GM18517 (cell line): ENCODE measurements around the gene MARCHF2.
A peak's percentile ranks its signal among the peaks of the same experiment; 100 is the strongest.

ENCODE experiments used
- ATAC-seq: cut with Tn5 transposase; IDR thresholded peaks from one replicate; pipeline ENCODE4 v1.9.1; 2021; ENCODE audit warnings: mild to moderate bottlenecking, moderate library complexity; ENCODE audit not compliant: unreplicated experiment

MARCHF2 gene

GRCh38 chr19:8473648-8474476 is 60.8 kb downstream of the MARCHF2 start:
- ATAC-seq = peak; percentile 56

GRCh38 chr19:8475005-8475404 is 61.9 kb downstream of the MARCHF2 start:
- no peak for ATAC-seq

GRCh38 chr19:8476524-8476923 is 63.4 kb downstream of the MARCHF2 start:
- ATAC-seq = no peak

- ATAC-seq = no peak
These were observed 64.8 kb downstream of the MARCHF2 start for GRCh38 chr19:8477889-8478288.

- no peak for ATAC-seq
These were observed 65.5 kb downstream of the MARCHF2 start for GRCh38 chr19:8478598-8478997.

- ATAC-seq = no peak
These were observed 68.1 kb downstream of the MARCHF2 start for GRCh38 chr19:8481201-8481600.

GRCh38 chr19:8481616-8482015 is 68.5 kb downstream of the MARCHF2 start:
- no peak for ATAC-seq

- no peak for ATAC-seq
These were observed 69.6 kb downstream of the MARCHF2 start for GRCh38 chr19:8482696-8483095.

GRCh38 chr19:8483165-8483564 is 70.1 kb downstream of the MARCHF2 start:
- no peak for ATAC-seq

GRCh38 chr19:8484331-8484894 is 71.3 kb downstream of the MARCHF2 start:
- ATAC-seq = no peak

GRCh38 chr19:8485561-8486371 is 72.7 kb downstream of the MARCHF2 start:
- no peak for ATAC-seq

- no peak for ATAC-seq
These were observed 73.6 kb downstream of the MARCHF2 start for GRCh38 chr19:8486661-8487136.

- no peak for ATAC-seq
These were observed 74.2 kb downstream of the MARCHF2 start for GRCh38 chr19:8487137-8487851.

- no peak for ATAC-seq
These were observed 75.3 kb downstream of the MARCHF2 start for GRCh38 chr19:8488365-8488764.
